ENCODE measurements around the gene TBRG4. TPM values are rescaled to one million over a fixed set of nuclear protein-coding genes. Genes with fewer than 3 reads are reported as not detected.

Gene TBRG4
- total RNA-seq, 1 experiment from 2014 or later = 81.5 TPM

DNA sequence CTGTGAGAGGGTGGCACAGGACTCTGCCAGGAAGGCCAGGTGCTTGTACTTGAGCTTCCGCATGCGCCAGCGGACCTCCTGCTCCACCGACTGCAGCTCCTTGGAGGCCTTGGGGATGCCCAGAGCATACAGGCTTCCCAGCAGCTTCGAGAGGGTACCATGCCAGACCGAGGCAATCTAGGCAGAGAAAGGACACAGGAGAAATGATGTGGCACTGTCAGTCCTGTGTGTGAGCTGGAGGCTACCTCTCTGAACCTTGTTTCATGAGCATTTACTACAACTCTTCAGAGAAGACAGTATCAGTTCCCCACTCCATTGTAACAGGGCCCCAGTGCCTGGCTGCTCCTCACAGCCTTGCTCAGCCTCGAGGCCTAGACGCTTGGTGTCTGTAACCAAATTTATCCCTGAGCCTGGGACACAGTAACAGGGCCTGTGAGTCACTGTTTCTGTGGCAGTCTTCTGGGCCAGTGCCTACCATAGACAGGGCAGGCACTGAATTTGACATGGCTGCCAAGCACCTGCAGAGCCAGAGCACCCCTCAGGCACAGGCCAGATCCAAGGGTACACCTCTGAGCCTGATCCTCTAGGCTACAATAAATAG lies 5.8 kb downstream of the TBRG4 start:
- H3K79me2 ChIP-seq (ENCODE audit: low read length) = peaks cover 39% of the 10 kb centered on the region
- H3K9ac ChIP-seq (ENCODE audit: low read length) = no peak overlapping the region
- no peaks in the 10 kb centered on the region for H3K27me3 ChIP-seq (ENCODE audit: low read length)
- peaks cover 19% of the 10 kb centered on the region for H3K4me1 ChIP-seq (ENCODE audit: low read length)
- H3K4me2 ChIP-seq (ENCODE audit: low read depth, low read length, poor library complexity, severe bottlenecking) = no peak overlapping the region
- H3K9me3 ChIP-seq (ENCODE audit: low read length) = no peaks in the 10 kb centered on the region
- H4K20me1 ChIP-seq (ENCODE audit: insufficient read depth, low read depth, low read length) = peaks cover 43% of the 10 kb centered on the region
- H3K9me2 ChIP-seq (replicated peaks; ENCODE audit: insufficient read depth, low read length) = no peaks in the 10 kb centered on the region
- H3K27ac ChIP-seq (ENCODE audit: low read length) = no peak overlapping the region
- DNase-seq = no peak
- peaks cover 57% of the 10 kb centered on the region for H3K36me3 ChIP-seq (ENCODE audit: insufficient read depth, low read length)
- H2AFZ ChIP-seq (ENCODE audit: low read length) = no peak overlapping the region
- no peak overlapping the region for H3K4me3 ChIP-seq (ENCODE audit: low read length)

GRCh38 chr7:45104844-45105587 lies 6.5 kb downstream of the TBRG4 start:
- no peaks in the 10 kb centered on the region for H3K27me3 ChIP-seq (ENCODE audit: low read length)
- no peak overlapping the region for H2AFZ ChIP-seq (ENCODE audit: low read length)
- peaks cover 13% of the 10 kb centered on the region for H3K4me1 ChIP-seq (ENCODE audit: low read length)
- H3K9ac ChIP-seq (ENCODE audit: low read length) = no peak overlapping the region
- no peaks in the 10 kb centered on the region for H3K9me2 ChIP-seq (replicated peaks; ENCODE audit: insufficient read depth, low read length)
- H3K4me3 ChIP-seq (ENCODE audit: low read length) = no peak overlapping the region
- no peaks in the 10 kb centered on the region for H3K9me3 ChIP-seq (ENCODE audit: low read length)
- peaks cover 61% of the 10 kb centered on the region for H3K36me3 ChIP-seq (ENCODE audit: insufficient read depth, low read length)
- no peak overlapping the region for H3K27ac ChIP-seq (ENCODE audit: low read length)
- peaks cover 32% of the 10 kb centered on the region for H3K79me2 ChIP-seq (ENCODE audit: low read length)
- no peak for DNase-seq
- no peak overlapping the region for H3K4me2 ChIP-seq (ENCODE audit: low read depth, low read length, poor library complexity, severe bottlenecking)
- peaks cover 43% of the 10 kb centered on the region for H4K20me1 ChIP-seq (ENCODE audit: insufficient read depth, low read depth, low read length)

DNA sequence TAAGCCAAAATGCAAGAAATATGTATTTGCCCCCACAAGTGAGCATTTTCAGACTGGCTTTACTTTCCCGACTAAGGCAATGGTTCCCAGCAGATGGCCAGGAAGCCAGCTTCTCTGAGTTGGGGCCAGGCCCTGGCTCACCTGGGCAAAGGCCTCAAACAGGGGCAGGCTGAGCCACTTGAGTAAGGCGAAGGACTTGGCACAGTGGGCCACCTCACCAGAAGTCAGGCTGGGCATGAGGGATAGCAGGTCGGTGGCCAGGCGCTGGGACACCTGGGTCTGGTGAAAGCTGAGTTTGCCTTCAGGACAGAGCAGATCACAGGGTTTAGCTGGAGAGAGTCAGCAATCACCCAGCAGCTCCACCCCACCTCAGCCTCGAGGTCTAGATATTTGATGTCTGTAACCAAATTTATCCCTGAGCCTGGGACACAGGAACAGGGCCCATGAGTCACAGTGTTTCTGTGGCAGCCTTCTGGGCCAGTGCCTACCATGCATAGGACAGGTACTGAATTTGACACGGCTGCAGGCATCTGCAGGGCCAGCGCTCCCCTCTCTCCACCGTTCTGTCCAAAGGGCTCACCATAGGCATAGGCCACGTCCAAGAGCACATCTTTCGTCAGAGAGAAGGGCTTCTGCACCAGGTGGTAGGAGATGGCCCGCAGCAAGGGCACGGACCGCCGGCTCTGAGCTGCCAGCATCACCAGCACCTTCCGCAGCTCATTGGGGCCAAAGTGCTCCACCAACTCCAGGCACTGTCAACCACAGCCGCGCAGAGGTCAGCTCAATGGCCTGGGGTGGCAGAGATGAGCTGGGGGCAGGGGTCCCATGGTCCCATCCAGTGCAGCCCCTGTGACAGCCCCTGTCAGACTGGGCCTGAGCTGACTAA lies 7.3 kb downstream of the TBRG4 start:
- DNase-seq = no peak

DNA sequence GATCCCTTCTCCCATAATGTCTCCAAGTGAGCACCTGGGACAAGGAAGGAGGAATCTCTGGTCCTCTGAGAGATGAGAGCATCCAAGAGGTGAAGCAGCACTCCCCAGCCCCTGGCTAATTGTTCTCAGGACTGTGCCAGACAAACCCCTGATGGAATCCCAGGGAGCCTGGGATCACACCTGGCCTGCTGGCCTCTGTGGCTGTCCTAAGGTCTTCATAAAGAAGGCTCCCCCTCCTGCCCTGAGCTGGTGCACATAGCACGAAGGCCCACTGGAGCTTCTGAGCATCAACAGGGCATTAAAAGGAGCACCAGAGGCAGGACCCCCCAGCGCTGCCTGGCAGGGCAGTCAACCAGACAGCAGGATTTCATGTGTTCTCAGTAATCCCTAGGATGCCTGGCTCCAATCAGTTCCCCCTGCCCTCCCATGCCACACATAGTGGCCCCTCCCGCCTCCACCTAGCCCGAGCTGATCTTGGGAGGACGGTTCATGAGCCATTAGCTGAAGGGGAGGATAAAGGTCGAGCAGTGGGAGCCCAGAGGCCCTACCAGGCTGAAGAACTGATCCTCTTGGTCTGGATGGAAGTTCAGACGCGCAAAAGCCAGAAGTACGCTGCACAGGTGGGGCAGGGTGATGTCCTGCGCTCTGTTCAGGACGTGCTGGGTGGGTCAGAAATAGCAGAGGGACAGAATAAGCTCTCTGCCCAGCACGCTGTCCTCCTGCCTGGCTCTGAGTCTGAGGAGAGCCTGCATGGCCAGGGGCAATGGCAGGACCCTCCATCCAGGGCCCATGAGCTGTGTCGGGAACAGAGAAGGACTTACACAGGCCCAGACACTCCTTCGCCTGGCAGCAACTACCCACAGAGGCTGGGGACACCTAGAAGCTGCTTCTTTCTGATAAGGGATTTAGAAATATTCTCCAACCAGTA lies 8.4 kb downstream of the TBRG4 start:
- Histone ChIP-seq H3K9me2 (replicated peaks; ENCODE audit: insufficient read depth, low read length) (no peaks in the 10 kb centered on the region), H3K4me2 (ENCODE audit: low read depth, low read length, poor library complexity, severe bottlenecking) (no peak overlapping the region), H3K9ac (ENCODE audit: low read length) (no peak overlapping the region), H3K27me3 (ENCODE audit: low read length) (no peaks in the 10 kb centered on the region), H4K20me1 (ENCODE audit: insufficient read depth, low read depth, low read length) (peaks cover 28% of the 10 kb centered on the region), H2AFZ (ENCODE audit: low read length) (no peak overlapping the region), H3K9me3 (ENCODE audit: low read length) (no peaks in the 10 kb centered on the region), H3K4me1 (ENCODE audit: low read length) (peaks cover 11% of the 10 kb centered on the region), H3K79me2 (ENCODE audit: low read length) (peaks cover 13% of the 10 kb centered on the region), H3K36me3 (ENCODE audit: insufficient read depth, low read length) (peaks cover 46% of the 10 kb centered on the region), H3K27ac (ENCODE audit: low read length) (no peak overlapping the region), H3K4me3 (ENCODE audit: low read length) (no peak overlapping the region)
- no peak for DNase-seq

More for the DNA sequence above, 7.3 kb downstream of the TBRG4 start:
- Histone ChIP-seq H3K27me3 (ENCODE audit: low read length) (no peaks in the 10 kb centered on the region), H2AFZ (ENCODE audit: low read length) (no peak overlapping the region), H3K4me3 (ENCODE audit: low read length) (no peak overlapping the region), H3K4me2 (ENCODE audit: low read depth, low read length, poor library complexity, severe bottlenecking) (no peak overlapping the region), H3K27ac (ENCODE audit: low read length) (no peak overlapping the region), H3K36me3 (ENCODE audit: insufficient read depth, low read length) (peaks cover 57% of the 10 kb centered on the region), H4K20me1 (ENCODE audit: insufficient read depth, low read depth, low read length) (peaks cover 39% of the 10 kb centered on the region), H3K9me3 (ENCODE audit: low read length) (no peaks in the 10 kb centered on the region), H3K4me1 (ENCODE audit: low read length) (peaks cover 9% of the 10 kb centered on the region), H3K79me2 (ENCODE audit: low read length) (peaks cover 24% of the 10 kb centered on the region), H3K9ac (ENCODE audit: low read length) (no peak overlapping the region), H3K9me2 (replicated peaks; ENCODE audit: insufficient read depth, low read length) (no peaks in the 10 kb centered on the region)

GRCh38 chr7:45101748-45102147 lies 9.7 kb downstream of the TBRG4 start:
- H3K4me1 ChIP-seq (ENCODE audit: low read length) = peaks cover 23% of the 10 kb centered on the region
- H3K27ac ChIP-seq (ENCODE audit: low read length) = no peak overlapping the region
- peaks cover 18% of the 10 kb centered on the region; the same call in 1 of the 2 replicates for H4K20me1 ChIP-seq (ENCODE audit: insufficient read depth, low read depth, low read length)
- H3K9ac ChIP-seq (ENCODE audit: low read length) = no peak overlapping the region
- DNase-seq = no peak
- H3K9me2 ChIP-seq (replicated peaks; ENCODE audit: insufficient read depth, low read length) = no peaks in the 10 kb centered on the region
- H3K4me3 ChIP-seq (ENCODE audit: low read length) = no peak overlapping the region
- no peak overlapping the region for H3K4me2 ChIP-seq (ENCODE audit: low read depth, low read length, poor library complexity, severe bottlenecking)
- H3K79me2 ChIP-seq (ENCODE audit: low read length) = 0 out of 2 replicates have a peak, but pooled peaks cover under 1% of the 10 kb centered on the region
- no peaks in the 10 kb centered on the region for H3K9me3 ChIP-seq (ENCODE audit: low read length)
- no peaks in the 10 kb centered on the region for H3K27me3 ChIP-seq (ENCODE audit: low read length)
- H2AFZ ChIP-seq (ENCODE audit: low read length) = no peak overlapping the region
- H3K36me3 ChIP-seq (ENCODE audit: insufficient read depth, low read length) = peaks cover 35% of the 10 kb centered on the region

GRCh38 chr7:45100761-45101480 lies 10.6 kb downstream of the TBRG4 start:
- Histone ChIP-seq H3K4me2 (ENCODE audit: low read depth, low read length, poor library complexity, severe bottlenecking) (no peak overlapping the region), H3K9me3 (ENCODE audit: low read length) (no peaks in the 10 kb centered on the region), H3K4me3 (ENCODE audit: low read length) (no peak overlapping the region), H2AFZ (ENCODE audit: low read length) (no peak overlapping the region), H3K9ac (ENCODE audit: low read length) (no peak overlapping the region), H3K4me1 (ENCODE audit: low read length) (peaks cover 23% of the 10 kb centered on the region), H3K9me2 (replicated peaks; ENCODE audit: insufficient read depth, low read length) (no peaks in the 10 kb centered on the region), H3K36me3 (ENCODE audit: insufficient read depth, low read length) (peaks cover 29% of the 10 kb centered on the region), H3K27me3 (ENCODE audit: low read length) (no peaks in the 10 kb centered on the region), H4K20me1 (ENCODE audit: insufficient read depth, low read depth, low read length) (peaks cover 17% of the 10 kb centered on the region; the same call in 1 of the 2 replicates), H3K27ac (ENCODE audit: low read length) (no peak overlapping the region), H3K79me2 (ENCODE audit: low read length) (no peaks in the 10 kb centered on the region)
- no peak for DNase-seq
